HG03520 (cell line): Measurements from ENCODE around the gene PKHD1.

ENCODE experiments used
- ATAC-seq: cut with Tn5 transposase; IDR thresholded peaks from one replicate; pipeline ENCODE4 v1.9.1; 2021; ENCODE audit warnings: mild to moderate bottlenecking, moderate library complexity; ENCODE audit not compliant: unreplicated experiment

Gene PKHD1

GRCh38 chr6:52104979-52105378 lies 17.6 kb upstream of the PKHD1 start:
- no peak for ATAC-seq

- no peak for ATAC-seq
Observed at GRCh38 chr6:52103623-52104022, 16.2 kb upstream of the PKHD1 start.

GRCh38 chr6:52102405-52102804 lies 15.0 kb upstream of the PKHD1 start:
- no peak for ATAC-seq

GRCh38 chr6:52098721-52099120 lies 11.3 kb upstream of the PKHD1 start:
- ATAC-seq = no peak

- no peak for ATAC-seq
Observed at GRCh38 chr6:52089758-52090348, 2.4 kb upstream of the PKHD1 start.

- ATAC-seq = no peak
Observed at GRCh38 chr6:52086741-52087140, 672 bp downstream of the PKHD1 start.

GRCh38 chr6:52081237-52081636 lies 6.2 kb downstream of the PKHD1 start:
- ATAC-seq = no peak

- ATAC-seq = no peak
Observed at GRCh38 chr6:52077961-52078625, 9.3 kb downstream of the PKHD1 start.

- no peak for ATAC-seq
Observed at GRCh38 chr6:52077180-52077884, 10.1 kb downstream of the PKHD1 start.

GRCh38 chr6:52076791-52077179 lies 10.6 kb downstream of the PKHD1 start:
- ATAC-seq = no peak

- no peak for ATAC-seq
Observed at GRCh38 chr6:52074716-52075115, 12.7 kb downstream of the PKHD1 start.

- no peak for ATAC-seq
Observed at GRCh38 chr6:52074155-52074554, 13.3 kb downstream of the PKHD1 start.

GRCh38 chr6:52065621-52066020 lies 21.8 kb downstream of the PKHD1 start:
- ATAC-seq = no peak

- ATAC-seq = peak; percentile 98
Observed at GRCh38 chr6:52063584-52064344, 23.6 kb downstream of the PKHD1 start.

GRCh38 chr6:52061481-52061880 lies 25.9 kb downstream of the PKHD1 start:
- ATAC-seq = no peak

- ATAC-seq = no peak
Observed at GRCh38 chr6:52059821-52060220, 27.6 kb downstream of the PKHD1 start.

- ATAC-seq = no peak
Observed at GRCh38 chr6:52055451-52055850, 32.0 kb downstream of the PKHD1 start.

- no peak for ATAC-seq
Observed at GRCh38 chr6:52053038-52053695, 34.2 kb downstream of the PKHD1 start.

GRCh38 chr6:52050051-52050405 lies 37.4 kb downstream of the PKHD1 start:
- ATAC-seq = no peak

- ATAC-seq = peak; percentile 57
Observed at GRCh38 chr6:52049252-52050050, 38.0 kb downstream of the PKHD1 start.
